Endothelial cell (in vitro differentiated cells): ENCODE measurements around the gene SEMA4G. TPM values are rescaled to one million over a fixed set of nuclear protein-coding genes. Genes with fewer than 3 reads are reported as not detected.

Experiments used
- DNase-seq: peaks from one replicate; pipeline ENCODE4 v3.0.0; 2021; ENCODE audit warnings: low spot score
- H3K27ac Mint-ChIP-seq: one replicate; pipeline ENCODE4 v1.8.0; 2021; ENCODE audit warnings: mixed read lengths, inconsistent platforms; ENCODE audit not compliant: unreplicated experiment
- H3K27me3 Mint-ChIP-seq: one replicate; pipeline ENCODE4 v1.8.0; 2021; ENCODE audit warnings: mild to moderate bottlenecking, moderate library complexity, mixed read lengths, inconsistent platforms; ENCODE audit not compliant: unreplicated experiment
- H3K36me3 Mint-ChIP-seq: one replicate; pipeline ENCODE4 v1.8.0; 2021; ENCODE audit warnings: mild to moderate bottlenecking, low read depth, mixed read lengths, inconsistent platforms; ENCODE audit not compliant: unreplicated experiment
- H3K4me1 Mint-ChIP-seq: one replicate; pipeline ENCODE4 v1.8.0; 2021; ENCODE audit warnings: mild to moderate bottlenecking, mixed read lengths, inconsistent platforms; ENCODE audit not compliant: unreplicated experiment
- H3K4me3 Mint-ChIP-seq: one replicate; pipeline ENCODE4 v1.8.0; 2021; ENCODE audit warnings: mild to moderate bottlenecking, mixed read lengths, inconsistent platforms; ENCODE audit not compliant: unreplicated experiment
- H3K9me3 Mint-ChIP-seq: one replicate; pipeline ENCODE4 v1.8.0; 2021; ENCODE audit warnings: mixed read lengths, inconsistent platforms; ENCODE audit not compliant: unreplicated experiment
- CTCF ChIP-seq: fragments of 200-600 bp; sonication (generic); IDR thresholded peaks from one replicate; pipeline ENCODE4 v1.5.0; 2021; ENCODE audit warnings: antibody characterized with exemption; ENCODE audit not compliant: unreplicated experiment
- total RNA-seq: library from RNA; stranded (reverse); fragmentation: NEBNext Ultra II Directional; extraction: Animal tissue kit (Norgen Biotek cat#: 25700); gene quantifications from one replicate; pipeline ENCODE4 v1.2.1, GENCODE V29; 2021; ENCODE audit not compliant: unreplicated experiment

Gene SEMA4G
- total RNA-seq, 1 donor from 2014 or later = 8.0 TPM

DNA sequence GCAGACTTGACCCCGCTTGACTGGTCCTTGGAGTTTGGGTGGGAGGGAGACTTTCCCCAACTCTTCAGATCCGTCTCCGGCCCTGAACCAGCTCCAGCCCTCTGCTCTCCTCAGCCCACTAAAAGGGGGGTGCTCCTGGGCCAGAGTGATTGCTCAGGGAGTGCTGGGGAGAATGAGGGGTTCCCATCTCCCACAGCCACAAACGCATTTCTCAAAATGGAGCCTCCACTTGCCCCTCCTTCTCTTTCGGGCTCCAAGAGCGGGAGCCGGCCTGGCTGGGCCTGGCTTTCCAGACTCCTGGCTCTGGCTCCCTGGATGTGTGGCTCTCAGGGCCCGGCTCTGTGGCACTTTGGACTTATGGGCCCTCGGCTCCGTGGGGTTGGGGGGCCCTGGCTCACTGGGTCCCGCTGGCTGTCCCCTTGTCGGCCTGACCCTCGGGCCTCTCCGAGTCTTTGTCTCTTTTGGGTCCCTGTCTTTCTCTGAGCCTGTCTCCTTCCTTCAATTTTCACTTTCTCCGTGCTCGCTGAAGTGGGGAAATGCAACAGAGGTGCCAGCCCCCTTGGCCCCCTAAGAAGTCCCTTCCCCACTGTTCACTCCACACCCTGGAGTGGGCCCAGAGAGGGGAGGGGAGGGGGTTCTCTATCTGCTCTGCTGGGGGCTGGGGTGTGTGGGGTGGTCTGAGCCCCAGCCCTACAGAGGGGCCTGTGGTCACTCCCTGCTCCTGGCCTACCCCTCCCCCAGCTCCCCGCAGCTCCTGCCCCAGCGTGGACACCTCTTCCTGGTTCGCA lies 31.0 kb downstream of the SEMA4G start:
- Mint-ChIP-seq H3K9me3 (no peaks in the 10 kb centered on the region), H3K27me3 (peaks cover 8% of the 10 kb centered on the region), H3K4me3 (peak overlapping the region; percentile 90), H3K4me1 (peaks cover 17% of the 10 kb centered on the region), H3K27ac (peak overlapping the region; percentile 82), H3K36me3 (peaks cover 8% of the 10 kb centered on the region)
- no peak for TF ChIP-seq CTCF
- DNase-seq = no peak

DNA sequence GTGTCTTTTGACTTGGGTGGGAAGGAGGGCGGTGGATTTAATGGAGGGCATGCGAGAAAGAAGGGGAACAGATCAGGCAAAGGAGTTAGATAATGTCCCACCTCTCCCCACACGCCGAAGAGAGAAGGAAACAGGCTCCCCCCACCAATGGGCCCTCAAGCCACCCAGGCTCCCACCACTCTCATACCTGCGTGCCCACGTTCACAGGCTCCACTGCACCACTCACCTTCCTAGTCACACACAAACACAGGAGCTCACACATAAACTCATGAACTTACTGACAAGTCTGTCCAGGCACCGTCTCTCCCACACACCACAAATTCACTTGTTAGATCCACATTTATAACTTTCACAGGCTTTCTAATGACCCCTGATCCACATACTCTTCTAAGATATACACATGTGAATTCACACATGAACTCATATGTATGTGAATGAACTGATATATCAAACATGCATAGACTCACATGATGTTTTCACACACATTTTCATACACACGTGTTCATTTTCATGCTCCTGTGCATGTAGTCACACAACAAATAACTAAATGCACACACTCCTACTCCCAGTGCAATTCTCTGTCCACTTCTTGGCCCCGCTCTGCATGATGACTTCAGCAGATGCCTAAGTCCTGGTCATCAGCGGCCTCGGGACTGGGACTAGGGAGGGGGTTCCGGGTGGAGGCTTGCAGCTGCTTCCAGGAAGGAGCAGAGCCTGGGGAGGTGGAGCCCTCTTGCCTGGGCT lies 31.8 kb downstream of the SEMA4G start:
- peak overlapping the region; percentile 82 for H3K27ac Mint-ChIP-seq
- H3K9me3 Mint-ChIP-seq = no peaks in the 10 kb centered on the region
- peaks cover 13% of the 10 kb centered on the region for H3K36me3 Mint-ChIP-seq
- peaks cover 8% of the 10 kb centered on the region for H3K27me3 Mint-ChIP-seq
- peaks cover 17% of the 10 kb centered on the region for H3K4me1 Mint-ChIP-seq
- peak overlapping the region; percentile 90 for H3K4me3 Mint-ChIP-seq
- DNase-seq = no peak
- TF ChIP-seq CTCF = no peak

DNA sequence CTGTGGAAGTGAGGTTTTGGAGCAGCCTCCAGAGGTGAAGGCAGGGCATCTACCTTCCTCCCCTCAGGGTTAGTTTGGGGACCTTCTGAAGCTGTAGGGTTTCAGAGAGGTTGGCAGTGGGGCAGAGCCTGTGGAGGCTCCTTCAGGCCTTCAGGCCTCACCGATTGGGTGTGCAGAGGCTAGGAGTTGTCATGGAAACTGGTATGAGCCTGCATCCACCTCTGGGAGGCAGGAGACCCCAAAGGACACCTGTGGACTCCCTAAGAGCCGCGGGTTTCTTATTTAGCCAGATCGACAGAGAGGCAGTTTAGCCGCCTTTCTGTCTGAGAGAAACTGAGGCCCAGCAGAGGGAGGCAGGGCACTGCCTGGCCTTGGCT lies 32.3 kb downstream of the SEMA4G start:
- Mint-ChIP-seq H3K4me3 (peak overlapping the region; percentile 90), H3K27me3 (peaks cover 7% of the 10 kb centered on the region), H3K36me3 (peaks cover 16% of the 10 kb centered on the region), H3K27ac (no peak overlapping the region), H3K4me1 (peaks cover 12% of the 10 kb centered on the region), H3K9me3 (no peaks in the 10 kb centered on the region)
- no peak for TF ChIP-seq CTCF
- DNase-seq = no peak

- no peak for DNase-seq
- TF ChIP-seq CTCF = no peak
- peaks cover 16% of the 10 kb centered on the region for H3K36me3 Mint-ChIP-seq
- H3K9me3 Mint-ChIP-seq = no peaks in the 10 kb centered on the region
- peaks cover 12% of the 10 kb centered on the region for H3K4me1 Mint-ChIP-seq
- peaks cover 6% of the 10 kb centered on the region for H3K27me3 Mint-ChIP-seq
- H3K27ac Mint-ChIP-seq = no peak overlapping the region
- no peak overlapping the region for H3K4me3 Mint-ChIP-seq
These were observed 33.2 kb downstream of the SEMA4G start for GRCh38 chr10:101002456-101002855.
